Adrenal gland (tissue), 5 donors: Measurements from ENCODE around the gene DIAPH2.

Experiments
- POLR2A ChIP-seq, 2 donors: fragments of 450-650 bp; IDR thresholded peaks; one replicate each; pipeline ENCODE4 v1.6.1; 2017; ENCODE audit warnings: antibody characterized with exemption in 2 of 2, mild to moderate bottlenecking in 2 of 2, moderate library complexity in 1 of 2
- TF ChIP-seq, protein P1 (sequence below), 6 experiments: fragments of 450-650 bp in 4 of 6; fragments of 200-600 bp in 2 of 6; sonication (generic) in 1 of 6; IDR thresholded peaks; 1 replicate in 5 of 6; 2 replicates in 1 of 6; pipeline versions ENCODE4 v1.5.1 to v1.8.0; 2016 to 2021; ENCODE audit warnings: antibody characterized with exemption in 6 of 6, mild to moderate bottlenecking in 2 of 6, moderate library complexity in 1 of 6
- donor health status: DM: no; HTN: no; CAD: no.

GRCh38 chrX:97158269-97158668 is 473.6 kb downstream of the DIAPH2 start:
- TF ChIP-seq, protein P1, sequence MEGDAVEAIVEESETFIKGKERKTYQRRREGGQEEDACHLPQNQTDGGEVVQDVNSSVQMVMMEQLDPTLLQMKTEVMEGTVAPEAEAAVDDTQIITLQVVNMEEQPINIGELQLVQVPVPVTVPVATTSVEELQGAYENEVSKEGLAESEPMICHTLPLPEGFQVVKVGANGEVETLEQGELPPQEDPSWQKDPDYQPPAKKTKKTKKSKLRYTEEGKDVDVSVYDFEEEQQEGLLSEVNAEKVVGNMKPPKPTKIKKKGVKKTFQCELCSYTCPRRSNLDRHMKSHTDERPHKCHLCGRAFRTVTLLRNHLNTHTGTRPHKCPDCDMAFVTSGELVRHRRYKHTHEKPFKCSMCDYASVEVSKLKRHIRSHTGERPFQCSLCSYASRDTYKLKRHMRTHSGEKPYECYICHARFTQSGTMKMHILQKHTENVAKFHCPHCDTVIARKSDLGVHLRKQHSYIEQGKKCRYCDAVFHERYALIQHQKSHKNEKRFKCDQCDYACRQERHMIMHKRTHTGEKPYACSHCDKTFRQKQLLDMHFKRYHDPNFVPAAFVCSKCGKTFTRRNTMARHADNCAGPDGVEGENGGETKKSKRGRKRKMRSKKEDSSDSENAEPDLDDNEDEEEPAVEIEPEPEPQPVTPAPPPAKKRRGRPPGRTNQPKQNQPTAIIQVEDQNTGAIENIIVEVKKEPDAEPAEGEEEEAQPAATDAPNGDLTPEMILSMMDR (IDR thresholded peaks at IDR 0.05): no peak
- TF ChIP-seq POLR2A (IDR thresholded peaks at IDR 0.05): no peak
